GM19328 (cell line): Measurements from ENCODE around the gene SORD.
"Not testable (repeated sequence)": the region's sequence is repeated elsewhere in the genome, so short reads cannot be mapped to it uniquely, and the experiment has no call there.

ENCODE experiments used
- ATAC-seq: cut with Tn5 transposase; IDR thresholded peaks from one replicate; pipeline ENCODE4 v1.9.1; 2021; ENCODE audit warnings: mild to moderate bottlenecking, moderate library complexity; ENCODE audit not compliant: unreplicated experiment

SORD gene

GRCh38 chr15:45023659-45024225 lies 747 bp downstream of the SORD start:
- ATAC-seq, result no peak

GRCh38 chr15:45024649-45025048 lies 1.7 kb downstream of the SORD start:
- ATAC-seq, result not testable (repeated sequence)

GRCh38 chr15:45025627-45026026 lies 2.6 kb downstream of the SORD start:
- not testable (repeated sequence) for ATAC-seq

GRCh38 chr15:45026651-45027190 lies 3.7 kb downstream of the SORD start:
- ATAC-seq, result no peak

- no peak for ATAC-seq
Observed at GRCh38 chr15:45027220-45027619, 4.2 kb downstream of the SORD start.

GRCh38 chr15:45030743-45031142 lies 7.7 kb downstream of the SORD start:
- ATAC-seq, result no peak

- not testable (repeated sequence) for ATAC-seq
Observed at GRCh38 chr15:45031522-45032028, 8.6 kb downstream of the SORD start.

GRCh38 chr15:45032501-45032900 lies 9.5 kb downstream of the SORD start:
- ATAC-seq, result not testable (repeated sequence)

- not testable (repeated sequence) for ATAC-seq
Observed at GRCh38 chr15:45034087-45034486, 11.1 kb downstream of the SORD start.

GRCh38 chr15:45034600-45035375 lies 11.8 kb downstream of the SORD start:
- not testable (repeated sequence) for ATAC-seq

- ATAC-seq, result peak; percentile 58
Observed at GRCh38 chr15:45036812-45037781, 14.1 kb downstream of the SORD start.

- no peak for ATAC-seq
Observed at GRCh38 chr15:45037936-45038335, 14.9 kb downstream of the SORD start.

- ATAC-seq, result not testable (repeated sequence)
Observed at GRCh38 chr15:45040396-45040795, 17.4 kb downstream of the SORD start.

- ATAC-seq, result not testable (repeated sequence)
Observed at GRCh38 chr15:45041538-45041937, 18.5 kb downstream of the SORD start.

- not testable (repeated sequence) for ATAC-seq
Observed at GRCh38 chr15:45042859-45043258, 19.9 kb downstream of the SORD start.

GRCh38 chr15:45044270-45044669 lies 21.3 kb downstream of the SORD start:
- ATAC-seq, result not testable (repeated sequence)

- ATAC-seq, result not testable (repeated sequence)
Observed at GRCh38 chr15:45048449-45048793, 25.4 kb downstream of the SORD start.

- ATAC-seq, result no peak
Observed at GRCh38 chr15:45048794-45049631, 26.0 kb downstream of the SORD start.

GRCh38 chr15:45050587-45050986 lies 27.6 kb downstream of the SORD start:
- no peak for ATAC-seq

- not testable (repeated sequence) for ATAC-seq
Observed at GRCh38 chr15:45052676-45053075, 29.7 kb downstream of the SORD start.
